HG03025 (cell line): ENCODE data around the gene OPTC.

ENCODE experiments used
- ATAC-seq: cut with Tn5 transposase; IDR thresholded peaks from one replicate; pipeline ENCODE4 v1.9.1; 2021; ENCODE audit warnings: mild to moderate bottlenecking, moderate library complexity; ENCODE audit not compliant: unreplicated experiment, low FRiP score

The OPTC gene

GRCh38 chr1:203555076-203555475 lies 61.1 kb downstream of the OPTC start:
- no peak for ATAC-seq

- ATAC-seq = no peak
Measured at GRCh38 chr1:203555511-203556046, 61.6 kb downstream of the OPTC start.

- ATAC-seq = no peak
Measured at GRCh38 chr1:203556047-203556851, 62.3 kb downstream of the OPTC start.

- ATAC-seq = no peak
Measured at GRCh38 chr1:203557390-203557789, 63.4 kb downstream of the OPTC start.

- no peak for ATAC-seq
Measured at GRCh38 chr1:203558064-203558760, 64.3 kb downstream of the OPTC start.
